ENCODE measurements around the gene ZFYVE19.

DNA sequence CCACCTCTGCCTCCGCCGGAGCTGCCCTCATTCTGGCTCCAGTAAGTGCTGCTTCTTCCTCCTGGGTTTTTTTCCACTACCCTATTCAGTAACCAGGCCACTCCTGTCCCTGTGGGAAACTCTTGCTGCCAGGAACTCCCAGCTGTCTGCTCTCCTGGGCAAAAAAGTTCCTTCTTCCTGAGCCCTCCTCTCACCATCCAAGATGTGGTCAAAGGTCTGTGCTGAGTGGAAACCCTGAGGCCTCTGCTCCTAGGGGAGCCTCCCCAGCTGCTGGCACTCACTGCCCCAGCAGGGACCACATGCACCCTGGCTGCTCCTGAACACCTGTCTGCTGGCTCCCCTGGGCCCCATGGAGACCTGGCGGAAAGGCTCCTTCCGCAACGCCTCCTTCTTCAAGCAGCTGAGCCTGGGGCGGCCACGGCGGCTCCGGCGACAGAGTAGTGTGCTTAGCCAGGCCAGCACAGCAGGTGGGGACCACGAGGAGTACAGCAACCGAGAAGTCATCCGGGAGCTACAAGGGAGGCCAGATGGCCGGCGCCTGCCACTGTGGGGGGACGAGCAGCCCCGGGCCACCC lies 36.7 kb upstream of the ZFYVE19 start:
- no peak for TF ChIP-seq POLR2AphosphoS5 (IDR thresholded peaks at IDR 0.05; ENCODE audit: borderline replicate concordance, low read depth, low read length)
- TF ChIP-seq EZH2 (IDR thresholded peaks at IDR 0.05) = no peak

All from SK-N-MC (cell line).